ENCODE data around the gene ZNF438. TPM values are rescaled to one million over a fixed set of nuclear protein-coding genes. Genes with fewer than 3 reads are reported as not detected.

Gene ZNF438
- total and polyA plus RNA-seq, 2 of the 4 experiments (the other 2 are of a cell fraction): 1.8 to 2.9 TPM

DNA sequence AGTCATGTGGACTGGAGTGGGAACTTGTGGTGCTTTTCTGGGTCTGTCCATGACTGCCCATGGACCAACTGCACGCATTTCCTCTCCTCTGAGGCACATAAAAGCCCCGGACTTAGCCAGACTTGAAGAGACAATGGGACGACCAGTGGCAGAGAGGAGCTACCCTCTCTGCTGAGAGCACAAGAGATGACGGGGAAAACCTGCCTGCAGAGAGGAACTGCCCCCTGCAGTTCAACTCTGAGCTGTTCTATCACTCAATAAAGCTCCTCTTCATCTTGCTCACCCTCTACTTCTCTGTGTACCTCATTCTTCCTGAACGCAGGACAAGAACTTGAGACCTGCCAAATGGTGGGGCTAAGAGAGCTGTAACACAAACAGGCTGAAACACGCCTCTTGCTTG is 184.5 kb downstream of the ZNF438 start:
- Histone ChIP-seq H3K9me3 (ENCODE audit: control insufficient read depth, insufficient read depth, low read length) (no peaks in the 10 kb centered on the region), H2BK120ac (ENCODE audit: low read depth, low read length) (no peak overlapping the region), H3K79me1 (ENCODE audit: low read depth in 1 of 2, low read length in 2 of 2) (no peaks in the 10 kb centered on the region), H3K4me2 (ENCODE audit: low read depth, low read length) (no peak overlapping the region), H3K9me1 (ENCODE audit: insufficient read depth, low read length) (no peaks in the 10 kb centered on the region; the same call in none of the 2 replicates), H3K18ac (ENCODE audit: low read depth, low read length) (no peak overlapping the region), H2BK20ac (ENCODE audit: low read depth, low read length) (no peak overlapping the region), H3K4me3 (ENCODE audit: insufficient read depth, low read depth, low read length) (no peak overlapping the region), H3K14ac (replicated peaks; ENCODE audit: low read depth, low read length) (no peak overlapping the region), H2AK9ac (replicated peaks; ENCODE audit: low read depth, low read length, poor library complexity) (no peak overlapping the region), H2BK15ac (ENCODE audit: low read depth, low read length) (no peak overlapping the region), H2AFZ (replicated peaks; ENCODE audit: low read length, poor library complexity) (no peak overlapping the region), H3K36me3 (ENCODE audit: control insufficient read depth, insufficient read depth, low read length) (no peaks in the 10 kb centered on the region), H4K5ac (ENCODE audit: low read depth, low read length) (no peak overlapping the region), H3K4ac (ENCODE audit: low read depth, low read length) (no peak overlapping the region), H3K23ac (ENCODE audit: low read depth, low read length) (no peak overlapping the region), H2AK5ac (ENCODE audit: low read depth, low read length) (no peak overlapping the region), H4K20me1 (ENCODE audit: insufficient read depth, low read length) (no peaks in the 10 kb centered on the region), H3K27ac (ENCODE audit: insufficient read depth, low read length) (no peak overlapping the region), H3K56ac (ENCODE audit: extremely low read depth, insufficient read depth, low read length) (no peak overlapping the region), H4K91ac (ENCODE audit: insufficient read depth, low read depth, low read length) (no peak overlapping the region), H4K8ac (ENCODE audit: low read depth in 2 of 2, low read length in 2 of 2) (no peak overlapping the region), H3K27me3 (ENCODE audit: control insufficient read depth, insufficient read depth, low read length) (no peaks in the 10 kb centered on the region), H3K9ac (ENCODE audit: low read depth, low read length) (no peak overlapping the region), H2BK5ac (ENCODE audit: low read depth, low read length, poor library complexity, severe bottlenecking) (no peak overlapping the region), H3K4me1 (ENCODE audit: control insufficient read depth, insufficient read depth, low read length) (no peaks in the 10 kb centered on the region)
- in situ Hi-C loops (cut with MboI; ENCODE audit: low sequenced_read_pairs): no loop called here
- BruUV-seq (replicated peaks): no TSS peak
- 91% methylated on average over 4 of the region's 6 CpGs; no CpG with 5 or more reads in 1 of the 2 experiments for WGBS, 2 experiments (ENCODE audit: extremely low coverage in 2 of 2, insufficient read length in 1 of 2)
- intact Hi-C loops (cut with micrococcal nuclease): no loop called here
- no peak for DNase-seq
- no peak for ATAC-seq (ENCODE audit: low read depth)
- CTCF ChIA-PET: no interaction called here
- POLR2A ChIA-PET (ENCODE audit: unreplicated experiment): no interaction called here
- no peak for TF ChIP-seq MXI1 (IDR thresholded peaks at IDR 0.05; ENCODE audit: borderline replicate concordance, low read depth, low read length)
- TF ChIP-seq USF2 (IDR thresholded peaks at IDR 0.05; ENCODE audit: low read depth, low read length): no peak
- no peak for TF ChIP-seq NFE2L2 (IDR thresholded peaks at IDR 0.05; ENCODE audit: low read depth, low read length)
- no peak for TF ChIP-seq RAD21 (IDR thresholded peaks at IDR 0.05; ENCODE audit: low read length)
- TF ChIP-seq FOS (IDR thresholded peaks at IDR 0.05; ENCODE audit: low read depth, low read length): no peak
- dilution Hi-C loops (cut with HindIII; ENCODE audit: low sequenced_read_pairs, unreplicated experiment): no loop called here
